ENCODE data around the gene ERI3.

ERI3 gene

GRCh38 chr1:44174630-44175029 is 180.4 kb downstream of the ERI3 start:
- DNase-seq, result no peak
